Measurements from ENCODE around the gene FOXD4L3.
"Not testable (repeated sequence)": the region's sequence is repeated elsewhere in the genome, so short reads cannot be mapped to it uniquely, and the experiment has no call there.

DNA sequence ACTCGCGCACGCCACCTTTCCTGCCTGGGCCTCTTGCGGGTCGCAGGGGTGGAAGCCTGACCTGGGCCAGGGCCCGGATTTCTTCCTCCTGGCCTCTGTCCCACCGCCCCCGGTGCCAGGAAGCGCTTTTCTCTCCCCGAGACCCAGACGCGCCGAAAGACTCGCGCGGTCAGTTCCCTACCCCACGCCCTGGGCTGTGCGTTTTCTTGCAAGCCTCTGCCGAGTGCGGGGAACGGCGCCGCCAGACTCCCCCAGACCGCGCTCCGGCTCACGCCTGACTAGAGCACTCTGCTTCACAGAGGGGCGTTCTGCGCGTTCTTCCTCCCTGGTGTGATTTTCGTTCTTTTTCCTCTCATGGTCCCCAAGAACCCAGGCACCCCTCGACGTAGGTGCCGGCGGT, 4.5 kb downstream of the FOXD4L3 start:
- TF ChIP-seq POLR2A, POLR2AphosphoS5 (IDR thresholded peaks at IDR 0.05): not testable (repeated sequence)
- TF ChIP-seq, protein P1, sequence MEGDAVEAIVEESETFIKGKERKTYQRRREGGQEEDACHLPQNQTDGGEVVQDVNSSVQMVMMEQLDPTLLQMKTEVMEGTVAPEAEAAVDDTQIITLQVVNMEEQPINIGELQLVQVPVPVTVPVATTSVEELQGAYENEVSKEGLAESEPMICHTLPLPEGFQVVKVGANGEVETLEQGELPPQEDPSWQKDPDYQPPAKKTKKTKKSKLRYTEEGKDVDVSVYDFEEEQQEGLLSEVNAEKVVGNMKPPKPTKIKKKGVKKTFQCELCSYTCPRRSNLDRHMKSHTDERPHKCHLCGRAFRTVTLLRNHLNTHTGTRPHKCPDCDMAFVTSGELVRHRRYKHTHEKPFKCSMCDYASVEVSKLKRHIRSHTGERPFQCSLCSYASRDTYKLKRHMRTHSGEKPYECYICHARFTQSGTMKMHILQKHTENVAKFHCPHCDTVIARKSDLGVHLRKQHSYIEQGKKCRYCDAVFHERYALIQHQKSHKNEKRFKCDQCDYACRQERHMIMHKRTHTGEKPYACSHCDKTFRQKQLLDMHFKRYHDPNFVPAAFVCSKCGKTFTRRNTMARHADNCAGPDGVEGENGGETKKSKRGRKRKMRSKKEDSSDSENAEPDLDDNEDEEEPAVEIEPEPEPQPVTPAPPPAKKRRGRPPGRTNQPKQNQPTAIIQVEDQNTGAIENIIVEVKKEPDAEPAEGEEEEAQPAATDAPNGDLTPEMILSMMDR (IDR thresholded peaks at IDR 0.05): not testable (repeated sequence)
